Activated CD4-positive, alpha-beta T cell treated with anti-CD3 and anti-CD28 coated beads for 36 hours (primary cell): Measurements from ENCODE around the gene KAT6B. TPM values are rescaled to one million over a fixed set of nuclear protein-coding genes. Genes with fewer than 3 reads are reported as not detected.
"Not testable (repeated sequence)": the region's sequence is repeated elsewhere in the genome, so short reads cannot be mapped to it uniquely, and the experiment has no call there.

Experiments used
- ATAC-seq: fragments of 200-7000 bp; cut with Tn5 transposase; one replicate; pipeline ENCODE4 v1.10.0; 2021; ENCODE audit warnings: mild to moderate bottlenecking, moderate library complexity
- CTCF ChIA-PET: fragments of 350-600 bp; sonication (Branson Sonifier 250); formaldehyde crosslinking; loops from one replicate; lab custom pipeline; 2021; ENCODE audit warnings: antibody characterized with exemption; lab: Charles Lee
- POLR2A ChIA-PET: fragments of 350-600 bp; sonication (Branson Sonifier 250); formaldehyde crosslinking; loops from one replicate; lab custom pipeline; 2021; ENCODE audit warnings: antibody characterized with exemption, inconsistent platforms; lab: Charles Lee
- DNase-seq: peaks from one replicate; pipeline ENCODE4 v3.0.0-alpha.2; 2020
- H3K27ac Mint-ChIP-seq: one replicate; pipeline ENCODE4 v1.8.0; 2021; ENCODE audit warnings: mixed read lengths
- H3K27me3 Mint-ChIP-seq: one replicate; pipeline ENCODE4 v1.8.0; 2021; ENCODE audit warnings: mixed read lengths
- H3K36me3 Mint-ChIP-seq: one replicate; pipeline ENCODE4 v1.8.0; 2021; ENCODE audit warnings: low read depth, mixed read lengths
- H3K4me1 Mint-ChIP-seq: one replicate; pipeline ENCODE4 v1.8.0; 2021; ENCODE audit warnings: mixed read lengths
- H3K4me3 Mint-ChIP-seq: one replicate; pipeline ENCODE4 v1.8.0; 2021; ENCODE audit warnings: mild to moderate bottlenecking, moderate library complexity, mixed read lengths
- H3K9me3 Mint-ChIP-seq: one replicate; pipeline ENCODE4 v1.8.0; 2021; ENCODE audit warnings: low read depth, mixed read lengths
- intact Hi-C, 2 experiments: fragments of 100-400 bp; cut with DNase I in 1 of 2; cut with micrococcal nuclease in 1 of 2; formaldehyde crosslinking; loops; one replicate each; pipeline versions ENCODE4 v1.14.2 to v1.15.1; 2022 to 2024; cut with DNase I, micrococcal nuclease
- total RNA-seq, 2 experiments: library from RNA; stranded (reverse); gene quantifications; one replicate each; pipeline ENCODE4 v1.2.3, GENCODE V29; 2021

The KAT6B gene
- total RNA-seq, 2 experiments from 2014 or later = 20.0 to 20.9 TPM

- DNase-seq (no peak), ATAC-seq (no peak)
- intact Hi-C loops = no loop called here
- no peaks in the 10 kb centered on the region for H3K9me3 Mint-ChIP-seq
- no peak overlapping the region for H3K27ac Mint-ChIP-seq
- POLR2A ChIA-PET = interaction anchor here (0.6 kb wide), 2 partner anchors 28 to 56 kb away, joined by 3 to 4 read pairs; no protein-coding TSS in a partner anchor
- CTCF ChIA-PET = interaction anchor here (0.8 kb wide), 1 partner anchor 14 kb away, joined by 3 read pairs; no protein-coding TSS in a partner anchor
- peaks cover 50% of the 10 kb centered on the region for H3K4me1 Mint-ChIP-seq
- peaks cover 2% of the 10 kb centered on the region for H3K36me3 Mint-ChIP-seq
- no peaks in the 10 kb centered on the region for H3K27me3 Mint-ChIP-seq
- no peak overlapping the region for H3K4me3 Mint-ChIP-seq
Measured at GRCh38 chr10:74875966-74876365, 49.6 kb downstream of the KAT6B start.

GRCh38 chr10:74877054-74877453, 50.7 kb downstream of the KAT6B start:
- CTCF ChIA-PET = interaction anchor here (0.8 kb wide), 1 partner anchor 15 kb away, joined by 3 read pairs; no protein-coding TSS in a partner anchor
- H3K27ac Mint-ChIP-seq, POLR2A ChIA-PET, intact Hi-C loops, H3K27me3 Mint-ChIP-seq, H3K4me3 Mint-ChIP-seq, H3K36me3 Mint-ChIP-seq, H3K9me3 Mint-ChIP-seq, ATAC-seq, DNase-seq: not testable (repeated sequence)
- peaks cover 41% of the 10 kb centered on the region for H3K4me1 Mint-ChIP-seq

GRCh38 chr10:74877898-74878297, 51.5 kb downstream of the KAT6B start:
- Mint-ChIP-seq H3K4me3 (no peak overlapping the region), H3K27ac (no peak overlapping the region), H3K36me3 (peaks cover 2% of the 10 kb centered on the region), H3K9me3 (no peaks in the 10 kb centered on the region), H3K27me3 (no peaks in the 10 kb centered on the region), H3K4me1 (peaks cover 35% of the 10 kb centered on the region)
- CTCF ChIA-PET = interaction anchor here (0.6 to 0.7 kb wide), 2 partner anchors 12 to 652 kb away, joined by 3 read pairs; no protein-coding TSS in a partner anchor
- POLR2A ChIA-PET = interaction anchor here (0.7 kb wide), 1 partner anchor 29 kb away, joined by 4 read pairs; no protein-coding TSS in a partner anchor
- intact Hi-C loops = no loop called here
- no peak for DNase-seq
- ATAC-seq = no peak

- DNase-seq (no peak), ATAC-seq (no peak)
- Mint-ChIP-seq H3K27ac (no peak overlapping the region), H3K9me3 (no peaks in the 10 kb centered on the region), H3K27me3 (no peaks in the 10 kb centered on the region), H3K36me3 (peaks cover 2% of the 10 kb centered on the region), H3K4me3 (no peak overlapping the region), H3K4me1 (peaks cover 26% of the 10 kb centered on the region)
- CTCF ChIA-PET = interaction anchor here (0.6 to 0.7 kb wide), 2 partner anchors 38 to 88 kb away, joined by 3 read pairs; no protein-coding TSS in a partner anchor
- intact Hi-C loops = no loop called here
- POLR2A ChIA-PET = no interaction called here
Measured at GRCh38 chr10:74880041-74880440, 53.6 kb downstream of the KAT6B start.

GRCh38 chr10:74881253-74881884, 55.0 kb downstream of the KAT6B start:
- H3K9me3 Mint-ChIP-seq = no peaks in the 10 kb centered on the region
- ChIA-PET POLR2A (no interaction called here), CTCF (no interaction called here)
- intact Hi-C loops = no loop called here
- ATAC-seq (no peak), DNase-seq (no peak)
- H3K27ac Mint-ChIP-seq = no peak overlapping the region
- no peaks in the 10 kb centered on the region for H3K27me3 Mint-ChIP-seq
- peaks cover 2% of the 10 kb centered on the region for H3K36me3 Mint-ChIP-seq
- peaks cover 19% of the 10 kb centered on the region for H3K4me1 Mint-ChIP-seq
- H3K4me3 Mint-ChIP-seq = no peak overlapping the region

GRCh38 chr10:74882427-74882826, 56.0 kb downstream of the KAT6B start:
- Mint-ChIP-seq H3K4me3 (no peak overlapping the region), H3K27ac (no peak overlapping the region), H3K27me3 (no peaks in the 10 kb centered on the region), H3K36me3 (peaks cover 2% of the 10 kb centered on the region), H3K9me3 (no peaks in the 10 kb centered on the region), H3K4me1 (peaks cover 23% of the 10 kb centered on the region)
- ChIA-PET CTCF (interaction anchor here (1.1 to 1.3 kb wide), 2 partner anchors 15 to 22 kb away, joined by 3 to 5 read pairs; no protein-coding TSS in a partner anchor), POLR2A (no interaction called here)
- DNase-seq = no peak
- intact Hi-C loops = no loop called here
- ATAC-seq = no peak

GRCh38 chr10:74882831-74883230, 56.4 kb downstream of the KAT6B start:
- H3K27ac Mint-ChIP-seq = no peak overlapping the region
- ChIA-PET CTCF (interaction anchor here (1.1 to 1.3 kb wide), 2 partner anchors 15 to 23 kb away, joined by 3 to 5 read pairs; no protein-coding TSS in a partner anchor), POLR2A (no interaction called here)
- ATAC-seq (no peak), DNase-seq (no peak)
- peaks cover 23% of the 10 kb centered on the region for H3K4me1 Mint-ChIP-seq
- peaks cover 2% of the 10 kb centered on the region for H3K36me3 Mint-ChIP-seq
- H3K4me3 Mint-ChIP-seq = no peak overlapping the region
- no peaks in the 10 kb centered on the region for H3K27me3 Mint-ChIP-seq
- H3K9me3 Mint-ChIP-seq = no peaks in the 10 kb centered on the region
- intact Hi-C loops = no loop called here

GRCh38 chr10:74883428-74883827, 57.0 kb downstream of the KAT6B start:
- H3K4me1 Mint-ChIP-seq = peaks cover 24% of the 10 kb centered on the region
- POLR2A ChIA-PET = no interaction called here
- ATAC-seq = no peak
- no peak overlapping the region for H3K27ac Mint-ChIP-seq
- CTCF ChIA-PET = interaction anchor here (1.1 kb wide), 1 partner anchor 23 kb away, joined by 3 read pairs; no protein-coding TSS in a partner anchor
- intact Hi-C loops = no loop called here
- no peak for DNase-seq
- H3K27me3 Mint-ChIP-seq = no peaks in the 10 kb centered on the region
- peaks cover 2% of the 10 kb centered on the region for H3K36me3 Mint-ChIP-seq
- H3K9me3 Mint-ChIP-seq = no peaks in the 10 kb centered on the region
- H3K4me3 Mint-ChIP-seq = no peak overlapping the region

- intact Hi-C loops = no loop called here
- CTCF ChIA-PET = interaction anchor here (0.7 kb wide), 1 partner anchor 132 kb away, joined by 3 read pairs; no protein-coding TSS in a partner anchor
- POLR2A ChIA-PET = no interaction called here
- peaks cover 31% of the 10 kb centered on the region for H3K4me1 Mint-ChIP-seq
- H3K27me3 Mint-ChIP-seq = no peaks in the 10 kb centered on the region
- no peak overlapping the region for H3K4me3 Mint-ChIP-seq
- H3K9me3 Mint-ChIP-seq = no peaks in the 10 kb centered on the region
- H3K36me3 Mint-ChIP-seq = no peaks in the 10 kb centered on the region
- ATAC-seq (no peak), DNase-seq (no peak)
- H3K27ac Mint-ChIP-seq = no peak overlapping the region
Measured at GRCh38 chr10:74887614-74888284, 61.3 kb downstream of the KAT6B start.

GRCh38 chr10:74888962-74889661, 62.7 kb downstream of the KAT6B start:
- no peak for DNase-seq

GRCh38 chr10:74889662-74889998, 63.2 kb downstream of the KAT6B start:
- peaks cover 30% of the 10 kb centered on the region for H3K4me1 Mint-ChIP-seq
- H3K27ac Mint-ChIP-seq = no peak overlapping the region
- DNase-seq (no peak), ATAC-seq (no peak)
- ChIA-PET POLR2A (interaction anchor here (0.6 kb wide), 1 partner anchor 158 kb away, joined by 3 read pairs; no protein-coding TSS in a partner anchor), CTCF (interaction anchor here (0.5 to 0.6 kb wide), 4 partner anchors 48 to 855 kb away, joined by 3 to 9 read pairs (median 3); no protein-coding TSS in a partner anchor)
- no peaks in the 10 kb centered on the region for H3K9me3 Mint-ChIP-seq
- H3K4me3 Mint-ChIP-seq = no peak overlapping the region
- H3K27me3 Mint-ChIP-seq = no peaks in the 10 kb centered on the region
- H3K36me3 Mint-ChIP-seq = no peaks in the 10 kb centered on the region
- intact Hi-C loops = no loop called here

More at GRCh38 chr10:74888962-74889661, 62.7 kb downstream of the KAT6B start:
- Mint-ChIP-seq H3K27me3 (no peaks in the 10 kb centered on the region), H3K9me3 (no peaks in the 10 kb centered on the region), H3K36me3 (no peaks in the 10 kb centered on the region), H3K4me1 (peaks cover 27% of the 10 kb centered on the region), H3K27ac (no peak overlapping the region), H3K4me3 (no peak overlapping the region)
- ChIA-PET CTCF (interaction anchor here (0.5 to 0.6 kb wide), 4 partner anchors 47 to 854 kb away, joined by 3 to 9 read pairs (median 3); no protein-coding TSS in a partner anchor), POLR2A (interaction anchor here (0.6 kb wide), 1 partner anchor 157 kb away, joined by 3 read pairs; no protein-coding TSS in a partner anchor)
- intact Hi-C loops = no loop called here
- ATAC-seq = no peak
